GM12872 (cell line): ENCODE data around the gene TLE6.

Experiments used
- TF ChIP-seq, protein P1 (sequence below): IDR thresholded peaks from 3 replicates; pipeline ENCODE4 v1.5.1; 2011; ENCODE audit warnings: low read depth, mild to moderate bottlenecking, low read length, moderate library complexity; ENCODE audit not compliant: insufficient read depth

TLE6 gene

DNA sequence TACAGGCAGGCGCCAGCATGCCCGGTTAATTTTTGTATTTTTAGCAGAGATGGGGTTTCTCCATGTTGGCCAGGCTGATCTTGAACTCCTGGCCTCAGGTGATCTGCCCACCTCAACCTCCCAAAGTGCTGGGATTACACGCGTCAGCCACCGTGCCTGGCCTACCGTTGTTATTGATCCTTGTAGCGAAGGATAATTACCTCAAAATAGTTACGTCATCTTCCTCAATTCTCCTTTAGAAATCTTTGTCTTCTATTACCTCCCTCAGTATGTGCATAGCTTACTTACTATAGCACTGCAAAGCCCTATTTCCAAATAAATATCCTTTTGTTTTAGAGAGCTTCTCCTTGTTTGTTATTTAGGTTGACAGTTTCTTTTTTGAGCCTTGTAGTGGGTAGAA, 9.4 kb upstream of the TLE6 start:
- TF ChIP-seq, protein P1, sequence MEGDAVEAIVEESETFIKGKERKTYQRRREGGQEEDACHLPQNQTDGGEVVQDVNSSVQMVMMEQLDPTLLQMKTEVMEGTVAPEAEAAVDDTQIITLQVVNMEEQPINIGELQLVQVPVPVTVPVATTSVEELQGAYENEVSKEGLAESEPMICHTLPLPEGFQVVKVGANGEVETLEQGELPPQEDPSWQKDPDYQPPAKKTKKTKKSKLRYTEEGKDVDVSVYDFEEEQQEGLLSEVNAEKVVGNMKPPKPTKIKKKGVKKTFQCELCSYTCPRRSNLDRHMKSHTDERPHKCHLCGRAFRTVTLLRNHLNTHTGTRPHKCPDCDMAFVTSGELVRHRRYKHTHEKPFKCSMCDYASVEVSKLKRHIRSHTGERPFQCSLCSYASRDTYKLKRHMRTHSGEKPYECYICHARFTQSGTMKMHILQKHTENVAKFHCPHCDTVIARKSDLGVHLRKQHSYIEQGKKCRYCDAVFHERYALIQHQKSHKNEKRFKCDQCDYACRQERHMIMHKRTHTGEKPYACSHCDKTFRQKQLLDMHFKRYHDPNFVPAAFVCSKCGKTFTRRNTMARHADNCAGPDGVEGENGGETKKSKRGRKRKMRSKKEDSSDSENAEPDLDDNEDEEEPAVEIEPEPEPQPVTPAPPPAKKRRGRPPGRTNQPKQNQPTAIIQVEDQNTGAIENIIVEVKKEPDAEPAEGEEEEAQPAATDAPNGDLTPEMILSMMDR = no peak

DNA sequence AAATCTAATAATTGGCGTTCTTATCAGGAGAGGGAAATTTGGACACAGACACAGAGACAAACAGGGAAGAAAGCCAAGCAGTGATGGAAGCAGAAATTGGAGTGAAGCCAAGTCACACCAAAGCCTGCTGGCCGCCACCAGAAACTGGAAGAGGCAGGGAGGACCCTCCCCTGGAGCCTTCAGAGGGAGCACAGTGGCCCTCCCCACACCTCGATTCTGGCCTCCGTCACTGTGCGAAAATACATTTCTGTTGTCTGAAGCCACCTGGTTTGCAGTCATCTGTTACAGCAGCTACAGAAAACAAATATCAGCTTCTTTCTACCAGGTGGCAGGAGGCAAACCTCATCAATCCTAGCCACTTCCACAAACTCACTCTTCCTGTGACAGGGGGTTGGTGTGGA, 8.3 kb upstream of the TLE6 start:
- TF ChIP-seq, protein P1 = no peak

DNA sequence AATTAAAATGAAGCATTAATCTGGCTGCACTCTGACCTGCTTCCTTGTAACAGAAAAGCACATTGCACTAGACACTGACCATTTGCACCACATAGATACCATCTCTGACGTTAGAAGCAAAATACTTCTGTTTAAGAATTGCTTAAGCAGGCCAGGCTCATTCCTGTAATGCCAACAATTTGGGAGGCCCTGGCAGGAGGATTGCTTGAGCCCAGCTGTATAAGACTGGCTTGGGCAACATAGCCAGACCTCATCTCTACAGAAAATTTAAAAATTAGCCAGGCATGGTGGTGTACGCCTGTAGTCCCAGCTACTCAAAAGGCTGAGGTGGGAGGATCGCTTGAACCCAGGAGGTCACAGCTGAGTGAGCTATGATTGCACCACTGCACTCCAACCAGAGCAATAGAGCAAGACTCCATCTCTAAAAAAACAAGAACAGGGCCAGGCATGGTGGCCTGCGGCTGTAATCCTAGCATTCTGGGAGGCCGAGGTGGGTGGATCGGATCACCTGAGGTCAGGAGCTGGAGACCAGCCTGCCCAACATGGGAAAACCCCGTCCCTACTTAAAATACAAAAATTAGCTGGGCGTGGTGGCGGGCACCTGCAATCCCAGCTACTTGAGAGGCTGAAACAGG, 7.0 kb upstream of the TLE6 start:
- TF ChIP-seq, protein P1 = no peak

DNA sequence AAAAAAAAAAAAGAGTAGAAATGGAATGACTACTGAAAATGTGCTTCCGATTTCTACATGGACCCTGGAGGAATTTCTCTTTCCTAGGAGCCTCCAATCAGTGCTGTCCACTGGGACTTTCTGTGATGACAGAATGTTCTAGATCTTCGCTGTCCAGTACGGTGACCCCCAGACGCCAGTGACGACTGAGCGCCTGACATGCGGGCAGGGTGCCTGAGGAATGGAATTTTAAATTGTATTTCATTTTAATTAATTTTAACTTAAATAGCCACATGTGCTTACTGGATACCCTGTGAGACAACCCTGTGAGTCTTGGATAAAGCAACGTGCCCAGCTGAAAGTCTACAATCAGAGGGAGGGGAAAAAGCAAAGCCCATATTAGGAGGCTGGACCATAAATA, 4.1 kb upstream of the TLE6 start:
- TF ChIP-seq, protein P1 = no peak

DNA sequence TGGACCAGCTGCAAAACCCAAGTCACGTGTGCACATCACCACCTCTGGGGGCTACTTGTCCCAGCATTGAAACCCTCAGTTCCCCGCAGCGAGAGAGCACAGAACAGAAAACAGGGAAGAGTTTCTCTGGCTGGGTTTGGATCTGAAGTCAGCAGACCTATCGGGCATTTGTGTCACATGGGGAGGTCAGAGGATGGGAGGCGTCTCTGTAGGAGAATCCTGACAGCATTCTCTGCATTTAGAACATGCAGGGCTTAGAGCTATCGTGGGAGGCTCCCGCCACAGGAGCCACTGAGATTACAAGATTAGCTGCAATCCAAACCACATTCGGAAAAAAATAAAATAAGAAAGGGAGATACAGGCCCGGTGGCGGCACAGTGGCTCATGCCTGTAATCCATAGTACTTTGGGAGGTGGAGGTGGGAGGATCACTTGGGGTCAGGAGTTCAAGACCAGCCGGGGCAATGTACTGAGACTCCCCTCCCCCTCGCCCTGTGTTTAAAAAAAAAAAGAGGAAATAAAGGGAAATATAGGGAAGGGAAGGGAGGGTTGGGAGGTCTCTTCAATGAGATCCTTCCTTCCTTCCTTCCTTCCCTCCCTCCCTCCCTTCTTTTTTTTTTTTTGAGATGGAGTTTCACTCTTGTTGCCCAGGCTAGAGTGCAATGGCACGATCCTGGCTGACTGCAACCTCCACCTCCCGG, 2.9 kb upstream of the TLE6 start:
- TF ChIP-seq, protein P1 = no peak

DNA sequence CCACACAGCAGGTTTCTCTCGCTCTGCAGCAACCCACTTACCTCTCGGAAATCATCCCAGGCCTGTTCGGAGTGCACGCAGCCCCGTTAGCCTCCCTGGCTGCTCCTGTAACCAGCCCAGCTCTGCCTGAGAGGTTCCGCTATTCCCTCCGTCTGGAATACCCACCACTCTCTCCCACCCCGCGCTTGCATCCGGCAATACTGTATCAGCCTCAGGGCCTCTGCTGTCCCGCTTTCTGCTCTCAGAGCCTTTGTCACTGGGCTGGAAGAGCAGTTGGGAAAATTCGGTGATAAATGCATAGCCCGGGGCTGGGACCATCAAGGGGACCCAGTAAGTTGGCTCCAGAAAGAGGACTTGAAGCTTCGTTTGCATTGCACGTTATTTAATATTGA, 759 bp upstream of the TLE6 start:
- TF ChIP-seq, protein P1 = no peak

DNA sequence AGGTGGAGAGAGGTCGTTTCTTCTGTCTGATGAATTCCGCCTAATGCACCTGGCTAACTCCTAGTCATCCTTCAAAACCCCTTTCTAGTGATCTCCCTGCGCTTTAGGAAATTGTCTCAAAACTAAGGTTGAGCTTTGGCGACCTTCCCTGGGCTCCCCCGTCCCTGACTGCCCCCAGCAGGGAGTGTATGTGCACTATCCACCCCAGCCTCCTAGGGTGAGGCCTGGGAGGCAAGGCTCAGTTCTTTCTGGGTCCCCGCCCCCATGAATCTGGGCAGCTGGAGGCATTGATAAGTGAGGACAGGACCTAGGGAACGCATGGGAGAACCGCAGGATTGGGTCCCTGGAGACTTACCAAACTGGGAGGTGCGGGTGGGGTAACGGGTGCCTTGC, 378 bp downstream of the TLE6 start:
- TF ChIP-seq, protein P1 = no peak; the same call in 2 of the 3 replicates
